DOHH2 (cell line): ENCODE results near the gene MYO1C.
"Not testable (repeated sequence)": the region's sequence is repeated elsewhere in the genome, so short reads cannot be mapped to it uniquely, and the experiment has no call there.

Experiments used
- H3F3A ChIP-seq: fragments of 200-600 bp; sonication (generic), shearing (Covaris generic); 2 replicates; pipeline ENCODE4 v1.6.0; 2016; ENCODE audit warnings: antibody characterized with exemption, mild to moderate bottlenecking; ENCODE audit not compliant: control insufficient read depth, insufficient read depth
- H3K27ac ChIP-seq: fragments of 200-600 bp; sonication (generic); 2 replicates; pipeline ENCODE4 v1.5.1; 2014; ENCODE audit warnings: low read depth, mild to moderate bottlenecking, low read length, moderate library complexity
- H3K27me3 ChIP-seq: fragments of 200-600 bp; sonication (generic); 2 replicates; pipeline ENCODE4 v1.6.1; 2014; ENCODE audit warnings: mild to moderate bottlenecking, low read length, mixed read lengths; ENCODE audit not compliant: control insufficient read depth
- H3K36me3 ChIP-seq: fragments of 200-600 bp; sonication (generic); 2 replicates; pipeline ENCODE4 v1.6.1; 2014; ENCODE audit warnings: mild to moderate bottlenecking, low read length, moderate library complexity, mixed read lengths; ENCODE audit not compliant: control insufficient read depth
- H3K4me1 ChIP-seq: fragments of 200-600 bp; sonication (generic); 2 replicates; pipeline ENCODE4 v1.6.1; 2014; ENCODE audit warnings: mild to moderate bottlenecking, low read length, mixed read lengths; ENCODE audit not compliant: control insufficient read depth
- H3K4me2 ChIP-seq: fragments of 200-600 bp; sonication (generic); 2 replicates; pipeline ENCODE4 v1.6.0; 2014; ENCODE audit warnings: mild to moderate bottlenecking, low read length, moderate library complexity
- H3K4me3 ChIP-seq: fragments of 200-600 bp; sonication (generic); 2 replicates; pipeline ENCODE4 v1.5.1; 2014; ENCODE audit warnings: mild to moderate bottlenecking, low read length, mixed read lengths
- H3K79me2 ChIP-seq: fragments of 200-600 bp; sonication (generic); 2 replicates; pipeline ENCODE4 v1.6.1; 2014; ENCODE audit warnings: mild to moderate bottlenecking, low read length, mixed read lengths; ENCODE audit not compliant: control insufficient read depth
- H3K9me2 ChIP-seq: fragments of 200-600 bp; sonication (generic); replicated peaks from 2 replicates; pipeline ENCODE4 v1.6.1; 2014; ENCODE audit warnings: mild to moderate bottlenecking, low read length, mixed read lengths; ENCODE audit not compliant: control insufficient read depth
- H3K9me3 ChIP-seq: fragments of 200-600 bp; sonication (generic); 2 replicates; pipeline ENCODE4 v1.6.1; 2014; ENCODE audit warnings: antibody characterized with exemption, low read length, mixed read lengths; ENCODE audit not compliant: control insufficient read depth, insufficient read depth
- H4K20me1 ChIP-seq: fragments of 200-600 bp; sonication (generic); 2 replicates; pipeline ENCODE4 v1.6.0; 2014; ENCODE audit warnings: low read depth, mild to moderate bottlenecking, antibody characterized with exemption, low read length, moderate library complexity; ENCODE audit not compliant: control insufficient read depth, insufficient read depth
- CTCF ChIP-seq: fragments of 200-600 bp; sonication (generic); IDR thresholded peaks from one replicate; pipeline ENCODE4 v1.5.1; 2014; ENCODE audit warnings: antibody characterized with exemption, mild to moderate bottlenecking, low read depth, low read length; ENCODE audit not compliant: poor library complexity, severe bottlenecking
- EZH2phosphoT487 ChIP-seq: fragments of 200-600 bp; sonication (generic); IDR thresholded peaks from 2 replicates; pipeline ENCODE4 v1.6.1; 2017; ENCODE audit warnings: borderline replicate concordance, mild to moderate bottlenecking, antibody characterized with exemption, low read length, moderate library complexity, mixed read lengths

Gene MYO1C

DNA sequence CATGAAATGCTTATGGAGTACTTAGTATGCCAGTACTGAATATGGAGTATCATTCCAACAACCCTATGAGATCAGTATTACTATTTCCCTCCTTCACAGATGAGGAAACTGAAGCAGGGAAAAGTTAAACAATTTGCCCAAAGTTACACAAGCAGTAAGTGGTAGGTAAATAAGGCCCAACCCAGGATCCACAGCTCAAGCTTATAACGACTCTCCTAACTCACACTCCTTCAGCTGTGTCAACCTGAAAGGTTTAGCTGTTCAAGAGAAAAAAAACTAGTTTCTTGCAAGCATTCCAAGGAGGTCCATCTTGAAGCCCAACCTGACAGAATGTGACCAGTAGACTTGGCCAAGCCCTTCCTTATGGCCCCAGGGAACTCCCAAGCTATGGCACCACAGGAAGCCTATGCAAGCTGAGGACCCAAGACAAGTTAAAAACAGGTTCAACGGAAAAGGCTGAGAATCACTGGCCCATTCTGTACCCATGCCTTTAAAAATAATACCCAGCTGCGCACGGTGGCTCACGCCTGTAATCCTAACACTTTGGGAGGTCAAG is 43.0 kb downstream of the MYO1C start:
- no peak overlapping the region for H3K27ac ChIP-seq
- no peak overlapping the region for H3K4me2 ChIP-seq
- H3K79me2 ChIP-seq = peaks cover 99% of the 10 kb centered on the region
- H3K4me3 ChIP-seq = no peak overlapping the region
- H3K36me3 ChIP-seq = peaks cover 49% of the 10 kb centered on the region
- TF ChIP-seq EZH2phosphoT487 = no peak
- TF ChIP-seq CTCF = no peak
- H3K9me2 ChIP-seq = no peaks in the 10 kb centered on the region
- H4K20me1 ChIP-seq = peaks cover 13% of the 10 kb centered on the region; the same call in 1 of the 2 replicates
- H3F3A ChIP-seq = no peaks in the 10 kb centered on the region
- peaks cover 10% of the 10 kb centered on the region for H3K4me1 ChIP-seq
- no peaks in the 10 kb centered on the region for H3K27me3 ChIP-seq
- no peaks in the 10 kb centered on the region for H3K9me3 ChIP-seq

DNA sequence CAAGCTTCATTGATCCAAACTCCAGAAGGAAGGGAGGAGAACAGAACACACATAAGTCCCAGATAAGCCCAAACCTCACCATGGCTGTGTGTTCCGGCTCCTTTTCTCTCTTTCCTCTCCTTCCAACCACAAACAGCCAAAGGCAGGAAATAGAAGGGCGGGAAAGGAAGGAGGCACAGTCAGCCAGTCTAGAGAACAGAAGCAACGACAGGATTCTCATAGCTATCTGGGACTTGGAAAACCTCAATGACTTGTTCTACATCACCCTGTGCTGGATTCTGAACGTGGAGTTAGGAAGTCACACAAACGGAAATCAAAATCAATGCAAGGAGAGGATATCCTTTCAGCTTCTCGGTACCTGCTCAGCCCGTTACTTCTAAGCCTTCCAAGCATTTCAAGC is 45.4 kb downstream of the MYO1C start:
- no peaks in the 10 kb centered on the region for H3K9me3 ChIP-seq
- no peaks in the 10 kb centered on the region for H3K4me1 ChIP-seq
- no peaks in the 10 kb centered on the region for H3K9me2 ChIP-seq
- peaks cover 35% of the 10 kb centered on the region for H3K36me3 ChIP-seq
- H3K27ac ChIP-seq = no peak overlapping the region
- H3F3A ChIP-seq = no peaks in the 10 kb centered on the region
- no peak overlapping the region for H3K4me2 ChIP-seq
- H3K27me3 ChIP-seq = no peaks in the 10 kb centered on the region
- H4K20me1 ChIP-seq = peaks cover 9% of the 10 kb centered on the region; the same call in 1 of the 2 replicates
- H3K79me2 ChIP-seq = peaks cover 93% of the 10 kb centered on the region
- no peak overlapping the region for H3K4me3 ChIP-seq
- TF ChIP-seq EZH2phosphoT487 = no peak
- TF ChIP-seq CTCF = no peak

DNA sequence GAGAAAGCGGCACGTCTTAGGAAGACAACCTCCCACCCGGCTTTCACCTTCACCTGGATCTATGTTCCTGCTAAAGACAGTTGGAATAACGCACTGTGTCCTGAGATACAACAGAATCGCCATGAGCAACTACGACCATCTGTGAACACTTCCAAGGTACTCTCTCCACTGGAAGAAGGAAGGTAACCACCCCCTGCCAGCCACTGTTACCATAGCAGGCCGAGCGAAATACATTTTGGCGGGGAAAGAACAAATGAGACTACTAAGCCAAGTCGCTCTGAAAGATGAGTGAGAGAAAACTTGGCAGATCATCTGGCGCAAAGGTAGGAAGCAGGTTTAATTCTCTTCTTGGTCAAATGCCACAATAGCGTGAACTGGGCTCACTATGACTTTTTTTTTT is 46.3 kb downstream of the MYO1C start:
- H3K4me3 ChIP-seq = no peak overlapping the region
- H3K4me2 ChIP-seq = no peak overlapping the region
- no peak overlapping the region for H3K27ac ChIP-seq
- H3K4me1 ChIP-seq = no peaks in the 10 kb centered on the region
- peaks cover 28% of the 10 kb centered on the region for H3K36me3 ChIP-seq
- H4K20me1 ChIP-seq = peaks cover 9% of the 10 kb centered on the region; the same call in 1 of the 2 replicates
- H3K9me2 ChIP-seq = no peaks in the 10 kb centered on the region
- no peaks in the 10 kb centered on the region for H3K9me3 ChIP-seq
- TF ChIP-seq CTCF (no peak), EZH2phosphoT487 (no peak)
- H3F3A ChIP-seq = no peaks in the 10 kb centered on the region
- H3K27me3 ChIP-seq = no peaks in the 10 kb centered on the region
- H3K79me2 ChIP-seq = peaks cover 93% of the 10 kb centered on the region

DNA sequence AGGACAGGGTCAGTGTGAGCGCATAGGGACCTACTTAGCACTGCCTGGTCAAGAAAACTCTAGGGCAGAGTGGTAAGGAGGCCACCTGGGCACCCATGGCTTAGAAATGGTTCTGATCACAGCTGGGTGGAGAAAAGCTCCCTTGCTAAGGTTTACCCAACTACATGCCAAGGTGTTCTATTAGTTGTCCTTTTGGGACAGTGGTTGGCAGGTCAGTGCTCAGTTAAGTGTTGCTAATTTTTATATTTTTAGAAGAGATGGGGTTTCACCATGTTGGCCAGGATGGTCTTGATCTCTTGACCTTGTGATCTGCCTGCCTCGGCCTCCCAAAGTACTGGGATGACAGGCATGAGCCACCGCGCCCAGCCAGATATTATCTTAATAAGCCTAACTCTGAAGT is 46.8 kb downstream of the MYO1C start:
- H3K9me2 ChIP-seq, H3K4me3 ChIP-seq, H3K27ac ChIP-seq, H3K27me3 ChIP-seq, H3K4me2 ChIP-seq, H4K20me1 ChIP-seq, H3F3A ChIP-seq, H3K4me1 ChIP-seq, H3K9me3 ChIP-seq: not testable (repeated sequence)
- H3K36me3 ChIP-seq = peaks cover 30% of the 10 kb centered on the region
- peaks cover 93% of the 10 kb centered on the region for H3K79me2 ChIP-seq

GRCh38 chr17:1442721-1443120 is 49.8 kb downstream of the MYO1C start:
- H3F3A ChIP-seq, H3K9me3 ChIP-seq, H3K4me1 ChIP-seq, H3K4me2 ChIP-seq, H3K27me3 ChIP-seq, H3K27ac ChIP-seq, H4K20me1 ChIP-seq, H3K4me3 ChIP-seq, H3K9me2 ChIP-seq: not testable (repeated sequence)
- peaks cover 92% of the 10 kb centered on the region for H3K79me2 ChIP-seq
- peaks cover 25% of the 10 kb centered on the region for H3K36me3 ChIP-seq
